MCF 10A (cell line): ENCODE results near the gene HIGD1A. TPM values are rescaled to one million over a fixed set of nuclear protein-coding genes. Genes with fewer than 3 reads are reported as not detected.

Source experiments
- BruUV-seq: library from RNA; stranded (reverse); fragments of 400-500 nt; replicated peaks from 2 replicates; lab custom pipeline; 2021; lab: Mats Ljungman, UMichigan
- CTCF ChIA-PET: fragments of 300-600 bp; sonication (Branson Sonifier 250); formaldehyde crosslinking; extraction: SDS; loops from one replicate; lab custom pipeline; 2021; ENCODE audit warnings: antibody characterized with exemption, inconsistent platforms; lab: Yijun Ruan, JAX
- POLR2A ChIA-PET: fragments of 300-600, 350-650 bp; sonication (Branson Sonifier 250); formaldehyde crosslinking; extraction: SDS; loops from one replicate; lab custom pipeline; 2020; ENCODE audit warnings: antibody characterized with exemption, inconsistent platforms; lab: Yijun Ruan, JAX
- DNase-seq: peaks from one replicate; pipeline ENCODE4 v3.0.0-alpha.2; 2018; ENCODE audit not compliant: unreplicated experiment
- H3K27ac Mint-ChIP-seq: one replicate; pipeline ENCODE4 v1.8.0; 2022; ENCODE audit warnings: mild to moderate bottlenecking, low read depth, mixed read lengths; ENCODE audit not compliant: unreplicated experiment
- H3K27me3 Mint-ChIP-seq: one replicate; pipeline ENCODE4 v1.8.0; 2022; ENCODE audit warnings: mixed read lengths; ENCODE audit not compliant: insufficient read depth, unreplicated experiment
- H3K36me3 Mint-ChIP-seq: one replicate; pipeline ENCODE4 v1.8.0; 2022; ENCODE audit warnings: mild to moderate bottlenecking, moderate library complexity, mixed read lengths; ENCODE audit not compliant: insufficient read depth, unreplicated experiment
- H3K4me1 Mint-ChIP-seq: one replicate; pipeline ENCODE4 v1.8.0; 2022; ENCODE audit warnings: mixed read lengths; ENCODE audit not compliant: insufficient read depth, unreplicated experiment
- H3K4me3 Mint-ChIP-seq: one replicate; pipeline ENCODE4 v1.8.0; 2022; ENCODE audit warnings: mild to moderate bottlenecking, moderate library complexity, mixed read lengths; ENCODE audit not compliant: unreplicated experiment
- H3K9me3 Mint-ChIP-seq: one replicate; pipeline ENCODE4 v1.8.0; 2022; ENCODE audit warnings: mixed read lengths; ENCODE audit not compliant: unreplicated experiment
- CTCF ChIP-seq: fragments of 200-600 bp; IDR thresholded peaks from one replicate; pipeline ENCODE4 v1.8.0; 2022; ENCODE audit warnings: antibody characterized with exemption, mild to moderate bottlenecking; ENCODE audit not compliant: unreplicated experiment
- intact Hi-C: fragments of 100-400 bp; cut with micrococcal nuclease; formaldehyde crosslinking; loops from 2 replicates; pipeline ENCODE4 v1.14.1; 2022
- total RNA-seq: library from RNA; stranded (reverse); gene quantifications from 2 replicates; pipeline ENCODE4 v1.2.3, GENCODE V29; 2022

The HIGD1A gene
- total RNA-seq, 1 experiment from 2014 or later, result 140 TPM

GRCh38 chr3:42769477-42770131, 34.7 kb downstream of the HIGD1A start:
- Mint-ChIP-seq H3K36me3 (peaks cover 4% of the 10 kb centered on the region), H3K27ac (no peak overlapping the region), H3K27me3 (no peaks in the 10 kb centered on the region), H3K9me3 (no peaks in the 10 kb centered on the region), H3K4me1 (no peaks in the 10 kb centered on the region), H3K4me3 (no peak overlapping the region)
- TF ChIP-seq CTCF, result no peak
- no peak for DNase-seq
- ChIA-PET CTCF (interaction anchor here (0.6 to 1.9 kb wide), 3 partner anchors 10 to 53 kb away, joined by 3 to 9 read pairs (median 3); no protein-coding TSS in a partner anchor), POLR2A (interaction anchor here (0.6 to 1.2 kb wide), 3 partner anchors 9 to 11 kb away, joined by 3 read pairs; no protein-coding TSS in a partner anchor)
- no TSS peak for BruUV-seq
- intact Hi-C loops, result no loop called here

- TF ChIP-seq CTCF, result no peak
- BruUV-seq, result no TSS peak
- POLR2A ChIA-PET, result interaction anchor here (0.6 to 1.1 kb wide), 2 partner anchors 9 to 15 kb away, joined by 3 to 4 read pairs; no protein-coding TSS in a partner anchor
- DNase-seq, result no peak
- Mint-ChIP-seq H3K4me3 (no peak overlapping the region), H3K36me3 (no peaks in the 10 kb centered on the region), H3K27me3 (no peaks in the 10 kb centered on the region), H3K4me1 (peaks cover 13% of the 10 kb centered on the region), H3K27ac (no peak overlapping the region), H3K9me3 (no peaks in the 10 kb centered on the region)
- intact Hi-C loops, result no loop called here
- CTCF ChIA-PET, result interaction anchor here (1.2 kb wide), 2 partner anchors 8 to 14 kb away, joined by 3 to 5 read pairs; no protein-coding TSS in a partner anchor
Observed at GRCh38 chr3:42764561-42765295, 39.6 kb downstream of the HIGD1A start.

DNA sequence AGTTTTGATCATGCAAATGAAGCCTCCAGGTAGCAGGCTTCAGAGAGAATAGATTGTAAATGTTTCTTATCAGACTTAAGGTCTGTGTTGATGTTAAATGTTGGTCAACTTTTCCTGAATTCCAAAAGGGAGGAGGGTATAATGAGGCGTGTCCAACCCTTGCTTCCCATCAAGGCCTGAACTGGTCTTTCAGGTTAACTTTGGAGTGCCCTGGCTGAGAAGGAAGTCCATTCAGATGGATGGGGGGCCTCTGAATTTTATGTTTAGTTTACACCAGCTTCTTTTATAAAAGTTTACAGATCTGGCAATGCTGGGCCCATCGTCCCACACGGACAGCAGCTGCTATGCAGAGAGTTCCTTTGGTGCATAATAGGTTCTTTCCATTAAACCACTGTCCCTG, 40.2 kb downstream of the HIGD1A start:
- POLR2A ChIA-PET, result no interaction called here
- CTCF ChIA-PET, result interaction anchor here (0.7 kb wide), 1 partner anchor 106 kb away, joined by 3 read pairs; no protein-coding TSS in a partner anchor
- no TSS peak for BruUV-seq
- Mint-ChIP-seq H3K9me3 (no peaks in the 10 kb centered on the region), H3K27ac (no peak overlapping the region), H3K4me1 (peaks cover 13% of the 10 kb centered on the region), H3K27me3 (no peaks in the 10 kb centered on the region), H3K36me3 (no peaks in the 10 kb centered on the region), H3K4me3 (no peak overlapping the region)
- no peak for DNase-seq
- intact Hi-C loops, result no loop called here
- no peak for TF ChIP-seq CTCF

- H3K36me3 Mint-ChIP-seq, result peaks cover 5% of the 10 kb centered on the region
- POLR2A ChIA-PET, result no interaction called here
- H3K4me1 Mint-ChIP-seq, result peaks cover 13% of the 10 kb centered on the region
- DNase-seq, result no peak
- H3K4me3 Mint-ChIP-seq, result no peak overlapping the region
- CTCF ChIA-PET, result interaction anchor here (0.6 to 3.0 kb wide), 6 partner anchors 13 to 1174 kb away, joined by 3 to 11 read pairs (median 4); no protein-coding TSS in a partner anchor
- no peaks in the 10 kb centered on the region for H3K27me3 Mint-ChIP-seq
- TF ChIP-seq CTCF, result no peak
- no TSS peak for BruUV-seq
- intact Hi-C loops, result no loop called here
- no peaks in the 10 kb centered on the region for H3K9me3 Mint-ChIP-seq
- no peak overlapping the region for H3K27ac Mint-ChIP-seq
Observed at GRCh38 chr3:42763021-42763420, 41.3 kb downstream of the HIGD1A start.
